GM19397 (cell line): ENCODE measurements around the gene PTPRG.

Experiments
- ATAC-seq: cut with Tn5 transposase; IDR thresholded peaks from one replicate; pipeline ENCODE4 v1.9.1; 2021; ENCODE audit warnings: mild to moderate bottlenecking, moderate library complexity; ENCODE audit not compliant: unreplicated experiment

Gene PTPRG

GRCh38 chr3:62164746-62165145 is 603.4 kb downstream of the PTPRG start:
- ATAC-seq: no peak

- ATAC-seq: no peak
These were observed 606.3 kb downstream of the PTPRG start for GRCh38 chr3:62167566-62168262.

- ATAC-seq: no peak
These were observed 607.0 kb downstream of the PTPRG start for GRCh38 chr3:62168356-62168755.

DNA sequence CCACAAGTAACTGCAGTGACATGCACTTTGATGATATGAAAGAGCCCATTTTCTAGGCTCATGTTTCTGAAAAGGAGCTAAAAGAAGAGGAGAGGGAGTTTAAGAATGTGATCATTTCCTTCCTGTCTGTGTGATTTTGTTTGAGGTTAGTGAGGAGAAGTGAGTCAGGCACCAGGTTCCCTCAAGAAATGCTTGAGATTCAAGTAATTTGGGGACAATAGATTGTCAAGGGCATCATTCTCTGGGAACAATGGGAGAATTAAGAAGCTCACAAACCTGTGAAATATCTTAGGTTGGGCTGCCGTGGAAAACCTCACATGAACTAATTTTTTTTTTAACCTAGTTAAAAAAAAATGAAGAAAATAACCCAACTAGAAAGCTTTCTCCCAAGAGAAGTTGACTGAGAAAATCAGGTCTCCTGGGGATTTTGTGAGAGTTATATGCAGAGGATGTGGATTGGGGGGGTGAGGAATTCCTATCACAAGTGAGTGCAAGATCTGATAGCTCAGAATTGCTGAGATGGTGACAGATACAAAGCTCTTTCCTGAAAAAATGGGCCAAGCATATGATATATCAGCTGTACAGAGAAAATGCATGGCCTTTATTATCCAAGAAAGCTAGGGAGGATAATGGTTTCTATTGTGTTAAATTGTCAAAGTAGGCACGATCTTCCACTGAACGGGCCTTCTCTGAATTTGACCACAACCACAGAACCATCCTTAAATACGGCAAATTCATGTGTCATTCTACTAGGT is 608.7 kb downstream of the PTPRG start:
- ATAC-seq: no peak

- ATAC-seq: no peak
These were observed 610.4 kb downstream of the PTPRG start for GRCh38 chr3:62171789-62172188.

DNA sequence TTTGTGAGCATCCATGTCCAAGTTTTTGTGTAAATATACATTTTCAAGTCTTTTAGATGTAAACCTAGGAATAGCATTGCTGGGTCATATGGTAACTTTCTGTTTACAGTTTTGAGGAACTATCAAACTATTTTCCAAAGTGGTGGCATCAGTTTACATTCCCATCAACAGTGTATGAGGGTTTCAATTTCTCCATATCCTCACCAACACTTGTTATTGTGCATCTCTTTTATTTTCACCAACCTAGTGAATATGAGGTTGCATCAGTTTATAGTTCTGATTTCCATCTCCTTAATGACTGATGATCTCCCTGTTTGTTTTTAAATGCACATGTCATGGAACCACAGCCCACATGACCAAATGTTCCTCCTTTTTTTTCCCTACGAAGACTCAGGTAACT is 610.8 kb downstream of the PTPRG start:
- no peak for ATAC-seq

DNA sequence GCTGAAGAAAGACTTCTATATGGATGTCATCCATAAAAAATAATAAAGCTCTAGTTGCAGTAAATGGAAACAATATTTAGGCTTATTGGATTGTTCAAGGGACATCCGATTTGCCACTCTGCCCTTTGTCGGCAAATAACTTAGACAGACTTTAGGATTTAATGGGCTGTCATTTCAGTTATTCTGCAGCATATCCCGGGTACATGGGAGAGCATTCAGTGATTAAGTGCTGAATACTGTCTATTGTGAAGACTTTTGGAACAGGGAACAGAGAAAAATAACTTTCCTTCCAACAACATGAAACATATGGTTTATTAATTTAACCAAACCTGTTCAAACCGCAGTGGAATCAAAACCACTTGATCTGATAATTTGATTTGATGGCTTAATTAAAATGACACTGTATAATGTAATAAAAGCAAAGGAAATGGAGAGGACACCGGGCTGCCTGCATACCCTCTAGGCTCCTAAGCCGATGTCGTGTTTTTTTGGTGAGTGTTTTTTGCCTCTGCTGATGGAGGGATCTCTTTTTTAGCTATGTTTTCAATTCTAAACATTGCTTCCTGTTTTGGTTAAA is 612.7 kb downstream of the PTPRG start:
- no peak for ATAC-seq

DNA sequence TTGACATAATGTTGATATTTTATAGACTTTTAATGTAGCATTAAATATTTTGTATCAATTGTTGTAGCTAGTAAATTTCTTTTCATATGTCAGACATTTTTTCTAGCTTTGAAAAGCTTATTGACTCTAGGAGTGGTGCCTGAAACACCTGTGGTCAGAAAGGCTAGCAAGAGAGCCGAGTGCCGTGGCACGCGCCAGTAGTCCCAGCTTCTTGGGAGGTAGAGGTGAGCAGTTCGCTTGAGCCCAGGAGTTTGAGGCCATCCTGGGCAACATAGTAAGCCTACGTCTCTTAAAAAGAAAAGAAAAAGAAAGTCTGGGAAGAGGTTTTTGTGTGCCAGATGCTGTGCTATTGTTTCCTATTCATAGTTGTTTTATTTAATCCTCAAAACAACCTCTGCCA is 613.8 kb downstream of the PTPRG start:
- ATAC-seq: no peak

DNA sequence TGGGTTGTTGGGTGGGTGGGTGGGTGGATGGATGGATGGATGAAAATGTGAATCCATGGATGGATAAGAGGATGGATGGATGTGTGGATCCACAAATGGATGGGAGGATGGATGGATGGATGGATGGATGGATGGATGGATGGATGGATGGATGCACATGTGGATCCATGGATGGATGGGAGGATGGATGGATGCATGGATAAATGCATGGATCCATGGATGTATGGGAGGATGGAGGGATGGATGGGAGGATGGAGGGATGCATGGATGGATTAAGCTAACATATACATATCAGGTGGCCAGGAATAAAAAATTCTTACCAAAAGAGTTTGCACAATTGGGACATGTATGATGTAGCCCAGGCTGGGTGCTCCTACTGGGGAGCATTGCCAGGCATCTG is 616.7 kb downstream of the PTPRG start:
- ATAC-seq: no peak

- ATAC-seq: no peak
These were observed 617.6 kb downstream of the PTPRG start for GRCh38 chr3:62178739-62179600.

DNA sequence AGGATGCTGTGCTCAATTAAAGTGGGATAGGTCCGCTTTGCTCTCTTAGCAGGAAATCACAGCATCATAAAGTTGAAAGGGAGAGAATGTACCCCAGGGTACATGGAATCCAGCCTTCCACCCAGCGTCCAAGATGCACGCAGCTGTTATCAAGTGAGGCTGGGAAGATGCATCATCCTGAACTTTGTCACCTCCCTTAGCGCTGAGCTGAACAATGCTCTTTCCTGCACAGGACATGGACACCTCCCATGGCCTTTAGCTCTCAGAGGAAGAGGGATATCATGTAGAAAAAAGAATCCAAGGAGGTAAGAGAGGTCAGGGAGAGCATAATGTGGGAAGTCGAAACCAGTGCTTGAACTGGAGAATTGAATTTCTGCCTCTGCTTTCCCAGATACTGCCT is 619.1 kb downstream of the PTPRG start:
- no peak for ATAC-seq

GRCh38 chr3:62183087-62183486 is 621.7 kb downstream of the PTPRG start:
- no peak for ATAC-seq

DNA sequence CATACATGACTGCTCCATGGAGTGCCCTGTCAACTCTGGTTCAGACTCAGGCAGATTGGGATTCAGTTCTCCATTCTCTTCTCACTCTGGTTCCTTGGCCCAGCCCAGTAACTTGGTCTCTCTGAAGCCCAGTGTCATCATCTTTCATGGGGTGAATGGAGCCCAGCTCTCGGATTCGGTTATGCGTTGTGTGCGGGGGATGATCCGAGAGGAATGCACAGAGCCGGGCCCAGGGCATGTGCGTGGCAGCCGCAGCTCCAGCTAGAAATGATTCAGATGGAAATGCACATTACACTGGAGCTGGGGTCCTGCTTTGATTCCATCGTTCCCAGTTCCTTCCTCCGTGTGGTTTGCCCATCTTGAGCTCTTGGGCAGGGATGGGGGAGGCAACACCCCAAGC is 622.6 kb downstream of the PTPRG start:
- no peak for ATAC-seq

GRCh38 chr3:62184559-62184958 is 623.2 kb downstream of the PTPRG start:
- ATAC-seq: no peak

GRCh38 chr3:62187022-62187431 is 625.7 kb downstream of the PTPRG start:
- ATAC-seq: no peak

GRCh38 chr3:62188681-62189375 is 627.5 kb downstream of the PTPRG start:
- peak; percentile 75 for ATAC-seq

DNA sequence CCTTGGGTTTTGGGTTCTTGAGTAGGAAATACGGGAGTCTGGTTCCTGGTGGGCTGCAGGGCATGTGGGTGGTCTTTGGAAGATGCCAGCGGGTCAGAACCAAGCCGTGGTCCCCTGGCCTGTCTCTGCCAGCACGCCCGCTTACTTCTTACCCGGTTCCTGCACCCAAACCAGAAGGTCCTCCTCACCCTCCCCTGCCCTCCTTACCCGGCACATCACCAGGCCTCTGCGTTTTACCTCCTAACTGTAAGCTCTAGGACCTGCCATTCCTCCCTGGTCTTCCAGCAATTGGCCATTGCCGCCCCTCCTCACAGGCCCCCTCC is 628.0 kb downstream of the PTPRG start:
- no peak for ATAC-seq

GRCh38 chr3:62192891-62193290 is 631.5 kb downstream of the PTPRG start:
- ATAC-seq: no peak

DNA sequence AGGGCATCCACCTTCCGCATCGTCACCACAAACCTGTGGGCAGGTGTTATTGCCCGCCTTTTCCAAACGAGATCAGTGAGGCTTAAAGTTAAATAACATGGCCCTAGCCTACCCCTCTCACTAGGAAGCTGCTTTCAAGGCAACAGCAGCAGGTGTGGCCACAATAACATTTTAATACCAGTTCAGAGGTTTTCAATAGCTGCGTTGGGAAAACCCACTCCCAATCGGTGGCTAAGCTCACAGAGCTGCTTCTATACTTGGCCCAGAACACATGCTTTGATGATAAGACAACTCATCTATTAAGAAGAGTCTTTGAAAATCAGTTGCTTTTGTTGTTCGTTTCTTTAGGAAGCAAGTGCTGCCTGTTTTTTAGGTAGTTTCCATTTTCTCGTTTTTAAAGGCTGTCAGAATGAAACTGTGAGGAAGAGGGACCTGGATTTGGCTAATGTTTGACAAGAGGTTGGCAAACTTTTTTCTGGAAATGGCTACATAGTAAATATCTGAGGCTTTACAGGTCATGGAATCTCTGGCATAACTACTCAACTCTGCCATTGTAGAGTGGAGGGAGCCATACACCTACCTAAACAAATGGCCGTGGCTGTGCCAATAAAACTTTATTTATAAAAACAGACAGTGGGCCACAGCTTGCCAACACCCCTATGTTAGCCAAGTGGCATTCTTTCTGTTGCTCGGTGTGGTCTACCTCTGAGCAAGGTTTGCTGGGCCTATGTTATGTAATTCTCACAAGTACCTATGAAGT is 632.4 kb downstream of the PTPRG start:
- no peak for ATAC-seq

DNA sequence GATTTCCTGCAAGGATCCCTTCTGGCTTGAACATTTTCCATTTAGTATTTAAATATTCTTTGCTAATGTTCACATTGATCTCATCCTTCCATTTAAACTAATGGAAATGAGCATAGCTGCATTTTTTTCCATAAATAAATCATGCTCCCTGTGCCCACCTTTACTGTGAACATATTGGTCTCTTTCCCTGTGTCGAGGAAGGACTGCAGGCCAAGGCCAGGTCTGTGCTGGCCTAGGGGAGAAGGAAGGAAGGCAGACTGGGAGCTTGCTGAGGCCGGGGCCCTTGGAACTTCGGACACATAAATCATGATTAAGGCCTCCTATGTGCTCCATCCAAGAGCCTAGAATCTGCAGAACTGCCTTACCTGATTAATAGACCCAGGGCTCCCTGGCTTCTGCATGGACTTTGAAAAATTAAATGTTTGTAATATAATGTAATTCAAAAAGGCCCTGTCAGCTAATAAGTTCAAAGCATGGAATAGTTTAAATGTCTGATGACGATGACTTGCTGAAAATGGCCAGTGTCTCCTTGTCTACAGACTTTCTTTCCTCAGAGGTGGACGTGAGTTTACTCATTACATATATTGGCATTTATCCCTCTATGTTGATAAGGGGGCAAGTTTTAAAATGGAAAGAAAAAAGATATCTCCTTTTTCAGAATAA is 636.1 kb downstream of the PTPRG start:
- no peak for ATAC-seq
